ENCODE data around the gene GABBR2.
"Not testable (repeated sequence)": the region's sequence is repeated elsewhere in the genome, so short reads cannot be mapped to it uniquely, and the experiment has no call there.

GABBR2 gene

DNA sequence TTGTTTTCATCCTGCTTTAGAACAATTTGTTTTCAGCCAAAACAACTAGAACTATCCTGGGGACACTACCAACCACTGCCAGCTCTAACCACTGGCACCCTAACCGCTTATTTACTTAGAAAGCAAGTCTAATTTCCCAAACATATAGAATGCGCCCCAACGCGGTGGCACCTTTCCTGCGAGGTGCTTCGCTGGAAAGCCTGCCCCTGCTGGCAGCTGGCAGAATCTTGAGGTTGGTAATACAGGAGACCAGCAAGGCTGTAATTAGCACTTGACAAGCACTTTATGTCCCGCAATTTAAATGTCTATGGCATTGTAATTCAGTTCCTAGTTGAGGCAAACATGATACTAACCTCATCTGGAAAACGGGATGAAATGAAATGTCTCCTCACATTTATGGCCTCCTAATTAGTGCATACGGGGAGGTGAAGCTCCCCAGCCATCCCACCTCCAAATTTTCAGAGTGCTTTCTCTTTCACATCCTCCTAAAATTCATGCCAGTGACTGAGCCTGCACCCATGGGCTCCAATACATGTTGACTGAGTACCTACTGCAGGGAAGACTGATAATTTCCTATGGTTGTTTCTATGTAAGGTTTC lies 30.4 kb downstream of the GABBR2 start:
- no peak for DNase-seq

- DNase-seq = no peak
Observed at GRCh38 chr9:98673681-98674080, 35.1 kb downstream of the GABBR2 start.

- no peak for DNase-seq
Observed at GRCh38 chr9:98667005-98667640, 41.6 kb downstream of the GABBR2 start.

- DNase-seq = no peak
Observed at GRCh38 chr9:98665501-98665900, 43.2 kb downstream of the GABBR2 start.

DNA sequence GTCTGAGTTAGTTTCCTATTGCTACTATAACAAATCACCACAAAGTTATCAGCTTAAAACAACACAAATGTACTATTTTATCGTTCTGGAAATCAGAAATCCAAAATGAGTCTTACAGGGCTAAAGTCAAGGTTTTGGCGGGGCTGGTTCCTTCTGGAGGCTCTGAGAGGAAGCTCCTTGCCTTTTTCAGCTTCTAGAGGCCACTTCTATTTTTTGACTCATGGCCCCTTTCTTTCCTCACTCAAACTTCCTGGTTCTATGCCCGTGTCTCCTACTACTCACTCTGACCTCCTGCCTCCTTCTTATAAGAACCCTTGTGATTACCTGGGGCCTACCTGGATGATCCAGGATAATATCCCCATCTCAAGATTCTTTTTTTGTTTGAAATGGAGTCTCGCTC lies 48.2 kb downstream of the GABBR2 start:
- DNase-seq = no peak

- DNase-seq = peak; percentile 56
Observed at GRCh38 chr9:98658951-98659351, 49.8 kb downstream of the GABBR2 start.

DNA sequence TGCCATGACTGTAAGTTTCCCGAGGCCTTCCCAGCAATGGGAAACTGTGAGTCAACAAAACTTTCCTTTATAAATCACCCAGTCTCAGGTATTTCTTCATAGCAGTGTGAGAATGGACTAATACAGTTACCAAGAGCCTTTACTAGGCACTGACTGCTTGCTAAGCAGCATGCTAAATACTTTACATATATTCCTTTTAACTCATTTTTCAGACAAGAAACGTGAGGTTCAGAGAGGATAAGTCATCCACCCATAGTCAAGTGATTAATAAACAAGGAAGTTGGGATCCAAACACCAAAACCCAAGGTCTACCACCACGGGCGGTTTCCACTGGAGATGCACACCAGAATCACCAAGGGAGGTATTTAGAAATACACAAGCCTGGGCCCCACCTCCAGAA lies 50.8 kb downstream of the GABBR2 start:
- peak; percentile 70 for DNase-seq

DNA sequence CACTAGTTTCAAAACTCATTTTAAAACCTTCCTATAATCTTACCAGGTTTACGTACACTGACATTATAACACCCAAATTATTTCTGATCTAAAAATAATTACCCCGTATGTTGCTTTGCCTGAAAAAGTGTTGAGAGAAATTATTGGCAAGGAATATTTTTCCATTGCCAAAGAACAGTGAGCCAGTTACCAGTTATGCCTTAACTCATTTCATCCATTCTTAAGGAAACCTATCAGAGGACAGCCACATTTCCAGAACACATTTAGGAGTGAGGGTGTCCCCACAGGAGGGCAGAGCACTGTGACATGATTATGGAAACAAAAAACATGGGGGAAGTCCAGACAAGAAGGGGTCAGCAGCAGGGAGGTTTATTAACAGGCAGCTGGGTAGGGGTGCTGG lies 52.2 kb downstream of the GABBR2 start:
- DNase-seq = no peak

GRCh38 chr9:98655428-98655827 lies 53.3 kb downstream of the GABBR2 start:
- DNase-seq = not testable (repeated sequence)

DNA sequence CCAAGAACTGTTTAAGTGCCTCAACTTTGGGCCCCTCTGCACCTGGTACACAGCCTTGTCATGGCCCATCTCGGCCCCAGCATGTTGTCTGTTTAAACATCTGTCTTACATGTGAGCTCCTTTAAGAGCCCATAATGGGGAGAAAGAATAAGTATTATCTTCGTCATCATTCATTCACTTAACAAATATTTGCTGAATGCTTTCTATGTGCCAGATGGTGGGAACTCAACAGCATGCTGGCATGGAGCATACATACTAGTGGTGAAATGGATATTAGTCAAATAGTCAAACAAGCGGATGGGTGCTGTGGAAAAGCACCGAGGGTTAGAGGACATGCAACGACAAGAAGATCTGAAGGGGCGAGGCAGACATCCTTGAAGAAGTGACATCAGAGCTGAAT lies 54.5 kb downstream of the GABBR2 start:
- DNase-seq = peak; percentile 89

DNA sequence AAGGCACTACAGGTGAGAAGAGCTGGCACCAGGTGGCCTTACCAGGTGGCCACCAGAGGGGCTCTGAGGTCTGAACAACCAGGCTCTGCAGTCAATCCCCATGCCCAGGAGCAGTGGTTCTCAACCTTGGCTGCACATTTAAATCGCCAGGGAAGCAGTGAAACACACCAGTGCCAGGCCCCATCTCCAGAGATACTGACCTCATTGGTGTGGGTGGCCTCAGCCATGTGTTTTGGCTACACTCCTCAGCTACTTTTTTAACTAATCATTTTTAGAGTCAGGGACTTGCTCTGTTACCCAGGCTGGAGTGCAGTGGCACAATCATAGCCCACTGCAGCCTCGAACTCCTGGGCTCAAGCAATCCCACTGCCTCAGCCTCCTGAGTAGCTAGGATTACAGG lies 56.0 kb downstream of the GABBR2 start:
- no peak for DNase-seq

- DNase-seq = no peak
Observed at GRCh38 chr9:98652302-98652701, 56.4 kb downstream of the GABBR2 start.

- no peak for DNase-seq
Observed at GRCh38 chr9:98647236-98647635, 61.5 kb downstream of the GABBR2 start.

- DNase-seq = no peak
Observed at GRCh38 chr9:98644011-98644410, 64.7 kb downstream of the GABBR2 start.

GRCh38 chr9:98642661-98643312 lies 65.9 kb downstream of the GABBR2 start:
- DNase-seq = no peak

- DNase-seq = no peak
Observed at GRCh38 chr9:98641695-98642094, 67.0 kb downstream of the GABBR2 start.

GRCh38 chr9:98640394-98640793 lies 68.3 kb downstream of the GABBR2 start:
- no peak for DNase-seq

DNA sequence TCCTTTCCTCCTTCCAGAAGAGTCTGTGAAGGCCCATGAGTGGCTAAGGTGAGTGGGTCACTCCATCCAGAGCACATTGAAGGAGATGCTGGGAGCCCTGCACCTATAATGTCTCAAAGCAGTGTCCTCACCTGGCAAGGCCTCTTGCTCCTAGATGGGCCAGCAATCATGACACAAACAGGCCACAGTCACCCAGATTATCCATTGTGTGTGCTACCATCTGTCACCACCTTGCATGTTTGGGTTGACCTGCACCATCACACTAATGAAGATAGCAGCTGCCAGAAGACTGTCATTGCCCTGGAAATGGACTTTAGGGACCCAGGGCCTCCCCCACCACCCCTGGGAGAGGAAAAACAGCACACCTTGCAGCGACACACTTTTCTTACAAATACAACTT lies 69.6 kb downstream of the GABBR2 start:
- no peak for DNase-seq

DNA sequence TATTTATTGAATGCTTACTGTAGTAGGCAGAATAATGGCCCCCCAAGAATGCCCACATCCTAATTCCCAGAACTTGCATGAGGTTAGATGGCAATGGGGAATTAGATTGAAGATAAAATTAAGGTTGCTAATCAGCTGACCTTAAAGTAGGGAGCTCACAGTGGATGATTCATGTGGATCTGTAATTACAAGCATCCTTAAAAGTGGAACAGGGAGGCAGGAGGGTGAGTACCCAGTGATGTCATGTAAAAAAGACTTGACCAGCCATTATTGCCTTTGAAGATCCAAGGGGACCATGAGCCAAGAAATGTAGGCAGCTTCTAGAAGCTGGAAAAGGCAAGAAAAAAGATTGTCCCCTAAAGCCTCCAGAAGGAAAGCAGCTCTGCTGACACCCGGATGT lies 71.4 kb downstream of the GABBR2 start:
- DNase-seq = no peak

DNA sequence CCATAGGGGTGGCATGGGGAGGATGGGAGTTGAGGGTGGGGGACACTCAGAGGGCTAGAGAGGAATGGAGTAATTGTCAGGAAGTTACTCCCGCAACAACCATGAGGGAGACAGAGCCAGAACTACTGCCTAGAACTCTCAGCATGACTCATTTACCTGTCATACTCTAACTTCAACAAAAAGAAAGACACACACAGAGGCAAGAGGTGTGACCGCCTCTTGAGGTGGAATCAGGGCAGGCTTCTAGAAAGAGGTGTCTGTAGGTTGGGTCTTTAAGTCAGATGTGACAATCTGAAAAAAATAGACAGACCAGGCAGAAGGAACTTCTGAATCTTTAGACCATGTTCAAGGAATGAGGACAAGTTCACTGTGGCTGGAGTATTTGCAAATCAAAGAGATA lies 73.4 kb downstream of the GABBR2 start:
- no peak for DNase-seq

DNA sequence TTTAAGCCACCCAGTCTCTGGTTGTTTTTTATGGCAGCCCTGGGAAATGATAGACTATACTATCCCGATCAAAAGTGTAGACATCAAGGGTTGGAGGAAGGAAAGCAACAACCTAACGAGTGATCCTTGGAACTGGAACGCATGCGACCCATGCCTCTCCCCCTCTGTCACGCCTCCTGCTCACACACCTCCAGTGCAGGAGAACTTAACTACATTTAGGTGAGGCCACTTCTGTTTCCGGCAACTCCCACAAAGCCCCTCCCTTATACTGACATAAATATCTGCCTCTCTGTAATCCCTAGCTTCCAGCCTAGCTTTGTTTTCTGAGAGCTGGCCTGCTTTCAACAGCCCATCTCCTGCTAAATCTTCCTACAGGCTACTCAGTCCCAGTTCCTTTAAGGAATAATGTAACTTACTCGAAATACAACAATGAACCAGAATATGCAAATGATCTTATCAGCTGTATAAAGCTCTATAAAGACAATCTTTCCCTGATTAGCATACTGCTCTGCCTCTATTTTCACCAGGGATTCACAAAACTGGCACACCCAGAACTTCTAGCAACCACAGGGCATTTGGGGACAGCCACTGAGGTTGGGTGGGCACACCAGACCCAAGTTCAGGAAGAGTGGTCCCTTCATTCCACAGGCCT lies 73.9 kb downstream of the GABBR2 start:
- DNase-seq = no peak

DNA sequence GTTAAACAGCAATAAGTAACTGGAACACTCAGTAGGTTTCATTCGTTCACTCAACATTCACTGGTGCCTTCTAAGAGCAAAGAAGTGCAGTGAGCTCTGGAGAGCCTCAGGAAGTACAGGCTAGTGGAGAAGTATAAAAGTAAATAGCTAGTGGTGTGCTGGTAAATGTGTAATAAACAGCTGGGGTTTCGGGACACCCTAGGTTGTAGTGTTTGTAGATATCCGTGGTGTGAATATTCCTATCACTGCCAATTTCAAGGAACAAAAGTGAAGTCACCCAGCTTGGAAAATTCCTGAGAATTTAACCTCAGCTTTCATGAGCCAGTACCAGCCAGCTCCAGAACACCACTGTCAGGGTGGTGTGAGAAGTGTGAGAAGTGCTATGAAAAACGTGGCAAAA lies 75.9 kb downstream of the GABBR2 start:
- DNase-seq = no peak

- peak; percentile 33 for DNase-seq
Observed at GRCh38 chr9:98627296-98627695, 81.4 kb downstream of the GABBR2 start.

DNA sequence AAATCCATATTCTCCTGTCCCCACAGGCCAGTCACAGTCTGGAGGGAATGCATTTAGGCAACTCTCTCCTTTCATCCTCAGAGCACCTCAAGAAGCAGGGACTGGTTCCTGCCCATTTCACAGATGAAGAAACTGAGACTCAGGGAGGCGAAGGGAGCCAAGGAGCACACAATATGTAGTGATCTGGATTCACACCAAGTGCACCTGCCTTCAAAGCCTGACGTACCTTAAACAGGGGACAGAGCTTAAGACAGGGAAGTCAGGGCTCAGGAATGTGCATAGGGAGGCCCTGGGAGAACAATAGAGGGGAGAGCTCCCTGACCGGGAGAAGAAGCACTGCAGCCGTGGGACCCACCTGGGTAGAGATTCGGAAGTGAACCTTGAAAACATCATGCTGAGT lies 83.0 kb downstream of the GABBR2 start:
- DNase-seq = no peak
